ENCODE measurements around the gene EXOSC5. TPM values are rescaled to one million over a fixed set of nuclear protein-coding genes. Genes with fewer than 3 reads are reported as not detected.

The EXOSC5 gene
- total RNA-seq, 1 experiment from 2014 or later: 78.5 TPM

- in situ Hi-C loops (cut with HindIII; ENCODE audit: low pct_unique_long_range_greater_than_20kb, low sequenced_read_pairs): no loop called here
- no peak for DNase-seq (ENCODE audit: low read depth)
Measured at GRCh38 chr19:41427647-41428480, 30.7 kb upstream of the EXOSC5 start.

- DNase-seq (ENCODE audit: low read depth): no peak
- in situ Hi-C loops (cut with HindIII; ENCODE audit: low pct_unique_long_range_greater_than_20kb, low sequenced_read_pairs): no loop called here
Measured at GRCh38 chr19:41426952-41427646, 29.9 kb upstream of the EXOSC5 start, which contains the start of gene B3GNT8. TSS of gene B3GNT8 (minus strand) at chr19:41427374. CDS start at chr19:41426778, 596 bp downstream.

- in situ Hi-C loops (cut with HindIII; ENCODE audit: low pct_unique_long_range_greater_than_20kb, low sequenced_read_pairs): no loop called here
Measured at GRCh38 chr19:41426116-41426841, 29.1 kb upstream of the EXOSC5 start.

GRCh38 chr19:41425174-41426115, 28.3 kb upstream of the EXOSC5 start:
- no peak for DNase-seq (ENCODE audit: low read depth)
- in situ Hi-C loops (cut with HindIII; ENCODE audit: low pct_unique_long_range_greater_than_20kb, low sequenced_read_pairs): no loop called here

More at GRCh38 chr19:41426116-41426841, 29.1 kb upstream of the EXOSC5 start:
- DNase-seq (ENCODE audit: low read depth): no peak

GRCh38 chr19:41424335-41425173, 27.4 kb upstream of the EXOSC5 start:
- no peak for DNase-seq (ENCODE audit: low read depth)
- in situ Hi-C loops (cut with HindIII; ENCODE audit: low pct_unique_long_range_greater_than_20kb, low sequenced_read_pairs): no loop called here

- DNase-seq (ENCODE audit: low read depth): no peak
- in situ Hi-C loops (cut with HindIII; ENCODE audit: low pct_unique_long_range_greater_than_20kb, low sequenced_read_pairs): no loop called here
Measured at GRCh38 chr19:41422955-41423354, 25.8 kb upstream of the EXOSC5 start.

- DNase-seq (ENCODE audit: low read depth): no peak
- in situ Hi-C loops (cut with HindIII; ENCODE audit: low pct_unique_long_range_greater_than_20kb, low sequenced_read_pairs): no loop called here
Measured at GRCh38 chr19:41422456-41422855, 25.3 kb upstream of the EXOSC5 start.

- in situ Hi-C loops (cut with HindIII; ENCODE audit: low pct_unique_long_range_greater_than_20kb, low sequenced_read_pairs): no loop called here
- DNase-seq (ENCODE audit: low read depth): no peak
Measured at GRCh38 chr19:41421973-41422372, 24.8 kb upstream of the EXOSC5 start.

GRCh38 chr19:41421314-41421713, 24.2 kb upstream of the EXOSC5 start:
- in situ Hi-C loops (cut with HindIII; ENCODE audit: low pct_unique_long_range_greater_than_20kb, low sequenced_read_pairs): no loop called here
- no peak for DNase-seq (ENCODE audit: low read depth)

GRCh38 chr19:41420101-41420880, 23.1 kb upstream of the EXOSC5 start:
- no peak for DNase-seq (ENCODE audit: low read depth)
- in situ Hi-C loops (cut with HindIII; ENCODE audit: low pct_unique_long_range_greater_than_20kb, low sequenced_read_pairs): no loop called here

GRCh38 chr19:41416194-41416674, 19.1 kb upstream of the EXOSC5 start:
- no peak for DNase-seq (ENCODE audit: low read depth)
- in situ Hi-C loops (cut with HindIII; ENCODE audit: low pct_unique_long_range_greater_than_20kb, low sequenced_read_pairs): no loop called here

GRCh38 chr19:41415154-41415571, 18.0 kb upstream of the EXOSC5 start:
- no peak for DNase-seq (ENCODE audit: low read depth)

GRCh38 chr19:41414461-41414860, 17.3 kb upstream of the EXOSC5 start:
- in situ Hi-C loops (cut with HindIII; ENCODE audit: low pct_unique_long_range_greater_than_20kb, low sequenced_read_pairs): no loop called here
- no peak for DNase-seq (ENCODE audit: low read depth)

More at GRCh38 chr19:41415154-41415571, 18.0 kb upstream of the EXOSC5 start:
- in situ Hi-C loops (cut with HindIII; ENCODE audit: low pct_unique_long_range_greater_than_20kb, low sequenced_read_pairs): no loop called here

- in situ Hi-C loops (cut with HindIII; ENCODE audit: low pct_unique_long_range_greater_than_20kb, low sequenced_read_pairs): no loop called here
- no peak for DNase-seq (ENCODE audit: low read depth)
Measured at GRCh38 chr19:41413947-41414346, 16.8 kb upstream of the EXOSC5 start.

GRCh38 chr19:41412953-41413352, 15.8 kb upstream of the EXOSC5 start:
- in situ Hi-C loops (cut with HindIII; ENCODE audit: low pct_unique_long_range_greater_than_20kb, low sequenced_read_pairs): no loop called here

GRCh38 chr19:41411968-41412265, 14.8 kb upstream of the EXOSC5 start:
- no peak for DNase-seq (ENCODE audit: low read depth)
- in situ Hi-C loops (cut with HindIII; ENCODE audit: low pct_unique_long_range_greater_than_20kb, low sequenced_read_pairs): no loop called here

More at GRCh38 chr19:41412953-41413352, 15.8 kb upstream of the EXOSC5 start:
- DNase-seq (ENCODE audit: low read depth): no peak

All from Caki2 (cell line).